ENCODE data around the gene CREBBP. TPM values are rescaled to one million over a fixed set of nuclear protein-coding genes. Genes with fewer than 3 reads are reported as not detected.

Gene CREBBP
- total RNA-seq, 2 experiments from 2014 or later = 36.0 to 72.3 TPM

DNA sequence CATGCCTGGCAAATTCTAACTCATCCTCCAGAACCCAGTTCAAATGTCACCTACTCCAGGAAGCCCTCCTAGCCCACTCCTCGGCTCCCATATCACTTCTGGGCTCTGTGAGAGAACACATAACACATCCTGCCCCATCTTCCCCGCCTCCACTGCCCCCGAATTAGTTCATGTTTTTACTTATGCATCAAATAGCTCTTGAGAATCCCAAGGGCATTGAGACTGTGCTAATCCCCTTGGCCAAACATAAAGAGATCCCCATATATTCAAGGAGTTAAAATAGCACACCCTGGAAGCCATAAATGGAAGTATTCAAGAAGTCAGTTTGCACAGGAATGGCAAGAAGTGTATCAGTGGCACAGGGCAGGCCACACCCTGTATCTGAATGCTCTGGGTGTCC, 2.0 kb upstream of the CREBBP start:
- H3K4me3 ChIP-seq (ENCODE audit: low read depth, low read length, poor library complexity, severe bottlenecking) = no peak overlapping the region
- intact Hi-C loops (cut with micrococcal nuclease; ENCODE audit: unreplicated experiment) = no loop called here
- no peak for TF ChIP-seq EZH2phosphoT487 (IDR thresholded peaks at IDR 0.05; ENCODE audit: borderline replicate concordance, low read depth, low read length)
- TF ChIP-seq, protein P1, sequence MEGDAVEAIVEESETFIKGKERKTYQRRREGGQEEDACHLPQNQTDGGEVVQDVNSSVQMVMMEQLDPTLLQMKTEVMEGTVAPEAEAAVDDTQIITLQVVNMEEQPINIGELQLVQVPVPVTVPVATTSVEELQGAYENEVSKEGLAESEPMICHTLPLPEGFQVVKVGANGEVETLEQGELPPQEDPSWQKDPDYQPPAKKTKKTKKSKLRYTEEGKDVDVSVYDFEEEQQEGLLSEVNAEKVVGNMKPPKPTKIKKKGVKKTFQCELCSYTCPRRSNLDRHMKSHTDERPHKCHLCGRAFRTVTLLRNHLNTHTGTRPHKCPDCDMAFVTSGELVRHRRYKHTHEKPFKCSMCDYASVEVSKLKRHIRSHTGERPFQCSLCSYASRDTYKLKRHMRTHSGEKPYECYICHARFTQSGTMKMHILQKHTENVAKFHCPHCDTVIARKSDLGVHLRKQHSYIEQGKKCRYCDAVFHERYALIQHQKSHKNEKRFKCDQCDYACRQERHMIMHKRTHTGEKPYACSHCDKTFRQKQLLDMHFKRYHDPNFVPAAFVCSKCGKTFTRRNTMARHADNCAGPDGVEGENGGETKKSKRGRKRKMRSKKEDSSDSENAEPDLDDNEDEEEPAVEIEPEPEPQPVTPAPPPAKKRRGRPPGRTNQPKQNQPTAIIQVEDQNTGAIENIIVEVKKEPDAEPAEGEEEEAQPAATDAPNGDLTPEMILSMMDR (conservative IDR thresholded peaks at IDR 0.05; ENCODE audit: low read length) = no peak
- peaks cover 19% of the 10 kb centered on the region for H4K20me1 ChIP-seq (ENCODE audit: insufficient read depth, low read length)
- H3K4me1 ChIP-seq (ENCODE audit: insufficient read depth, low read length, poor library complexity, severe bottlenecking) = peaks cover 20% of the 10 kb centered on the region
- no peak overlapping the region for H3K4me2 ChIP-seq (ENCODE audit: low read length)
- H3K27ac ChIP-seq (ENCODE audit: low read depth, low read length, poor library complexity, severe bottlenecking) = no peak overlapping the region
- H3K36me3 ChIP-seq (ENCODE audit: insufficient read depth, low read length) = peaks cover 14% of the 10 kb centered on the region
- CTCF ChIA-PET (ENCODE audit: unreplicated experiment) = no interaction called here
- DNase-seq (ENCODE audit: low spot score) = no peak
- no peak overlapping the region for H2AFZ ChIP-seq (ENCODE audit: low read length)
- H3K79me2 ChIP-seq (ENCODE audit: insufficient read depth, low read depth, low read length) = peaks cover 22% of the 10 kb centered on the region
- TSS peak; percentile 51 for BruUV-seq (replicated peaks)
- H3K9me3 ChIP-seq (ENCODE audit: low read length) = no peaks in the 10 kb centered on the region
- POLR2A ChIA-PET = no interaction called here
- no peaks in the 10 kb centered on the region for H3K9me2 ChIP-seq (ENCODE audit: insufficient read depth, low read length)

DNA sequence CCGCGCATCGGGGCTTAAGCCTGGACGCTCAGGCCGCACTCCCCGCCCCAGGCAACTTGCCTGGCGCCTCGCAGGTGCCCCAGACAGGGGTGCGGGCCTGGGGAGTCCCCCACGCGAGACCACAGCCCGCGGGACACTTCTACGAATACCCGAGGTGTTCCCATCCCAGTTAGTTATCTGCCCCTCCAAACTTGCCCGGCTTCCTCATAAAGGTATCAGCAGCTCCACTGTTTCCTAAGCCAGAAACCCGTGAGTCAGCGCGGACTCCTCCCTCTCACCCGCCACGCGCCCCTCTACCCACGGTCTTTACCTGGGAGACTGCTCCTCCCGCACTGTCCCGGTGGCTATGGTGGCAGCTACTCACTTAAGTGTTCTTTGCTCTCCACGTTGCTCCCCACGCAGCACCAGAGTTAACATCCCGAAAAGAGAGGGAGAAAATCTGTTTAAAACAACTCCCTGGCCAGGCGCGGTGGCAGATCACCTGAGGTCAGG, 1.0 kb upstream of the CREBBP start:
- Histone ChIP-seq H3K4me1 (ENCODE audit: insufficient read depth, low read length, poor library complexity, severe bottlenecking) (peaks cover 30% of the 10 kb centered on the region), H3K36me3 (ENCODE audit: insufficient read depth, low read length) (peaks cover 24% of the 10 kb centered on the region), H3K79me2 (ENCODE audit: insufficient read depth, low read depth, low read length) (peaks cover 32% of the 10 kb centered on the region), H3K27ac (ENCODE audit: low read depth, low read length, poor library complexity, severe bottlenecking) (no peak overlapping the region), H4K20me1 (ENCODE audit: insufficient read depth, low read length) (peaks cover 29% of the 10 kb centered on the region), H3K4me2 (ENCODE audit: low read length) (peak overlapping the region; percentile 68; the same call in 1 of the 2 replicates), H3K9me2 (ENCODE audit: insufficient read depth, low read length) (no peaks in the 10 kb centered on the region), H3K4me3 (ENCODE audit: low read depth, low read length, poor library complexity, severe bottlenecking) (peak overlapping the region; percentile 66), H2AFZ (ENCODE audit: low read length) (no peak overlapping the region), H3K9me3 (ENCODE audit: low read length) (no peaks in the 10 kb centered on the region)
- intact Hi-C loops (cut with micrococcal nuclease; ENCODE audit: unreplicated experiment) = no loop called here
- no peak for TF ChIP-seq EZH2phosphoT487 (IDR thresholded peaks at IDR 0.05; ENCODE audit: borderline replicate concordance, low read depth, low read length)
- TF ChIP-seq, protein P1 (conservative IDR thresholded peaks at IDR 0.05; ENCODE audit: low read length) = no peak
- BruUV-seq (replicated peaks) = no TSS peak
- ChIA-PET CTCF (ENCODE audit: unreplicated experiment) (no interaction called here), POLR2A (no interaction called here)
- no peak for DNase-seq (ENCODE audit: low spot score)

DNA sequence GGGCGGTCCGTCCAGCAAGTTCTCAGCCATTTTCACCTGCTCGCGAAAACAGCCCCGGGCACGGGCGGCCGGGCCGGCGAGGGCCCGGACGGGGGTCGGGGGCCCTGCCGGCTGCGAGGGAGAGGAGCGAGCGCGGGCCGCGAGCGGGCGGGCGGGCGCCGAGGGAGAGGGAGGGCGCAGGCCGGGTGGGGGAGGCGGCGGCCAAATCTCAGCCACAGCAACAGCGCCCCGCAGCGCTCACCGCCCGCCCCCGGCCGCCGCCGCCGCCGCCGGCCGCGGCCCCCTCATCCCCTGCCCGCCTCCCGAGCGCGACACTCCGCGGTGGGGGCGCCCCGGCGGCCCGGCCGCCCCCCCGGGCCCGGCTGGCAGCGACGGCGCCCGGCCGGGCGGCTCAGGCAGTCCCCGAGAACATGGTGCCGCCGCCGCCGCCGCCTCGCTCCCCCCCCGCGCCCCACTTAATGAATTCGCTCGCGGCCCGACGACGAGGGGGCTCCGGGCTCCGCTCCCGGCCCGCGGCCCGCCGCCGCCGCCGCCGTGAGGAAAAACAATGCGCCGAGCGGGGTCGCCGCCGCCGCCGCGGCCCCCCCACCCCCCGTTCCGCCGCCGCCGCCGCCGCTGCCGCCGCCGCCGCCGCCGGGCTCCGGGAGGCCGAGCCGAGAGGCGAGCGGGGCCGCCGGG, 487 bp downstream of the CREBBP start:
- H3K4me3 ChIP-seq (ENCODE audit: low read depth, low read length, poor library complexity, severe bottlenecking) = peak overlapping the region; percentile 83
- H3K79me2 ChIP-seq (ENCODE audit: insufficient read depth, low read depth, low read length) = peaks cover 47% of the 10 kb centered on the region
- H3K4me2 ChIP-seq (ENCODE audit: low read length) = peak overlapping the region; percentile 94
- BruUV-seq (replicated peaks) = no TSS peak
- intact Hi-C loops (cut with micrococcal nuclease; ENCODE audit: unreplicated experiment) = loop anchor here (1.0 kb wide), 1 partner anchor 190 kb away; no protein-coding TSS in a partner anchor
- H3K4me1 ChIP-seq (ENCODE audit: insufficient read depth, low read length, poor library complexity, severe bottlenecking) = peaks cover 34% of the 10 kb centered on the region
- no peak overlapping the region for H2AFZ ChIP-seq (ENCODE audit: low read length)
- H3K9me3 ChIP-seq (ENCODE audit: low read length) = no peaks in the 10 kb centered on the region
- peaks cover 41% of the 10 kb centered on the region for H4K20me1 ChIP-seq (ENCODE audit: insufficient read depth, low read length)
- H3K9me2 ChIP-seq (ENCODE audit: insufficient read depth, low read length) = no peaks in the 10 kb centered on the region
- H3K36me3 ChIP-seq (ENCODE audit: insufficient read depth, low read length) = peaks cover 24% of the 10 kb centered on the region
- CTCF ChIA-PET (ENCODE audit: unreplicated experiment) = no interaction called here
- H3K27ac ChIP-seq (ENCODE audit: low read depth, low read length, poor library complexity, severe bottlenecking) = no peak overlapping the region
- peak; percentile 80 for DNase-seq (ENCODE audit: low spot score)
- POLR2A ChIA-PET = no interaction called here
- no peak for TF ChIP-seq EZH2phosphoT487 (IDR thresholded peaks at IDR 0.05; ENCODE audit: borderline replicate concordance, low read depth, low read length)
- TF ChIP-seq, protein P1 (conservative IDR thresholded peaks at IDR 0.05; ENCODE audit: low read length) = no peak

Data from OCI-LY7 (cell line).